IMR-90 (cell line): ENCODE results near the gene HHIP. TPM values are rescaled to one million over a fixed set of nuclear protein-coding genes. Genes with fewer than 3 reads are reported as not detected.

Source experiments
- ATAC-seq: fragments of 200-7000 bp; cut with Tn5 transposase; 2 replicates; pipeline ENCODE4 v1.9.1; 2020; ENCODE audit warnings: low read depth, mild to moderate bottlenecking, moderate library complexity
- BruUV-seq: library from RNA; stranded (reverse); fragments of 400-500 nt; replicated peaks from 2 replicates; lab custom pipeline; 2021; lab: Mats Ljungman, UMichigan
- CTCF ChIA-PET: fragments of 300-600 bp; formaldehyde crosslinking; extraction: SDS; loops from one replicate; lab custom pipeline; 2021; ENCODE audit warnings: antibody characterized with exemption; lab: Yijun Ruan, JAX
- POLR2A ChIA-PET: fragments of 300-600 bp; sonication (Branson Sonifier 250); formaldehyde crosslinking; loops from one replicate; lab custom pipeline; 2022; ENCODE audit warnings: antibody characterized with exemption; ENCODE audit not compliant: unreplicated experiment; lab: Charles Lee
- DNase-seq: peaks from one replicate; pipeline ENCODE4 v3.0.0; 2013
- H2AFZ ChIP-seq: replicated peaks from 2 replicates; pipeline ENCODE3; 2013; ENCODE audit warnings: low read length, mild to moderate bottlenecking; ENCODE audit not compliant: poor library complexity
- H2AK5ac ChIP-seq: 2 replicates; pipeline ENCODE4 v1.6.1; 2013; ENCODE audit warnings: low read depth, low read length, inconsistent platforms
- H2AK9ac ChIP-seq: replicated peaks from 2 replicates; pipeline ENCODE3; 2013; ENCODE audit warnings: mild to moderate bottlenecking, low read depth, low read length, moderate library complexity; ENCODE audit not compliant: poor library complexity
- H2BK120ac ChIP-seq: 2 replicates; pipeline ENCODE4 v1.6.1; 2013; ENCODE audit warnings: low read depth, low read length, inconsistent platforms
- H2BK15ac ChIP-seq: 3 replicates; pipeline ENCODE4 v1.6.1; 2013; ENCODE audit warnings: low read depth, low read length, inconsistent platforms
- H2BK20ac ChIP-seq: 2 replicates; pipeline ENCODE4 v1.6.1; 2013; ENCODE audit warnings: low read depth, mild to moderate bottlenecking, inconsistent platforms, low read length, moderate library complexity
- H2BK5ac ChIP-seq: 2 replicates; pipeline ENCODE4 v1.6.1; 2013; ENCODE audit warnings: mild to moderate bottlenecking, low read depth, low read length, inconsistent platforms; ENCODE audit not compliant: poor library complexity, severe bottlenecking
- H3K14ac ChIP-seq: replicated peaks from 2 replicates; pipeline ENCODE4 v1.6.1; 2013; ENCODE audit warnings: low read depth, low read length, inconsistent platforms
- H3K18ac ChIP-seq: 2 replicates; pipeline ENCODE4 v1.6.1; 2013; ENCODE audit warnings: low read depth, low read length, control low read depth
- H3K23ac ChIP-seq: 2 replicates; pipeline ENCODE4 v1.6.1; 2013; ENCODE audit warnings: low read depth, low read length, inconsistent platforms
- H3K27ac ChIP-seq: 2 replicates; pipeline ENCODE4 v1.5.1; 2013; ENCODE audit warnings: mild to moderate bottlenecking, control low read depth, low read length; ENCODE audit not compliant: insufficient read depth
- H3K27me3 ChIP-seq: 2 replicates; pipeline ENCODE4 v1.6.1; 2013; ENCODE audit warnings: low read length; ENCODE audit not compliant: control insufficient read depth, insufficient read depth
- H3K36me3 ChIP-seq: 2 replicates; pipeline ENCODE4 v1.6.1; 2013; ENCODE audit warnings: low read length, mixed read lengths; ENCODE audit not compliant: control insufficient read depth, insufficient read depth
- H3K4ac ChIP-seq: 2 replicates; pipeline ENCODE4 v1.6.1; 2013; ENCODE audit warnings: low read depth, low read length, inconsistent platforms
- H3K4me1 ChIP-seq: 2 replicates; pipeline ENCODE4 v1.6.1; 2013; ENCODE audit warnings: low read length, mixed read lengths; ENCODE audit not compliant: control insufficient read depth, insufficient read depth
- H3K4me2 ChIP-seq: 2 replicates; pipeline ENCODE4 v1.6.1; 2013; ENCODE audit warnings: low read depth, mild to moderate bottlenecking, control low read depth, low read length, moderate library complexity
- H3K4me3 ChIP-seq: 2 replicates; pipeline ENCODE4 v1.5.1; 2013; ENCODE audit warnings: low read depth, mild to moderate bottlenecking, control low read depth, low read length, moderate library complexity; ENCODE audit not compliant: insufficient read depth
- H3K56ac ChIP-seq: 2 replicates; pipeline ENCODE4 v1.6.1; 2013; ENCODE audit warnings: low read length, inconsistent platforms; ENCODE audit not compliant: insufficient read depth; ENCODE audit errors: extremely low read depth
- H3K79me1 ChIP-seq, 2 experiments: 2 replicates each; pipeline ENCODE4 v1.6.1; 2013; ENCODE audit warnings: low read length in 2 of 2, inconsistent platforms in 1 of 2, low read depth in 1 of 2
- H3K9ac ChIP-seq: 2 replicates; pipeline ENCODE4 v1.6.1; 2013; ENCODE audit warnings: low read depth, low read length, control low read depth
- H3K9me1 ChIP-seq: 2 replicates; pipeline ENCODE4 v1.6.1; 2013; ENCODE audit warnings: low read length, inconsistent platforms; ENCODE audit not compliant: insufficient read depth
- H3K9me3 ChIP-seq: 2 replicates; pipeline ENCODE4 v1.6.1; 2013; ENCODE audit warnings: low read length; ENCODE audit not compliant: control insufficient read depth, insufficient read depth
- H4K20me1 ChIP-seq: 2 replicates; pipeline ENCODE4 v1.6.1; 2013; ENCODE audit warnings: low read length, inconsistent platforms; ENCODE audit not compliant: insufficient read depth
- H4K5ac ChIP-seq: 2 replicates; pipeline ENCODE4 v1.6.1; 2013; ENCODE audit warnings: mild to moderate bottlenecking, low read depth, low read length, control low read depth
- H4K8ac ChIP-seq, 2 experiments: 2 replicates each; pipeline ENCODE4 v1.6.1; 2013; ENCODE audit warnings: low read depth in 2 of 2, low read length in 2 of 2, control low read depth in 1 of 2, inconsistent platforms in 1 of 2
- H4K91ac ChIP-seq: 2 replicates; pipeline ENCODE4 v1.6.1; 2013; ENCODE audit warnings: low read depth, low read length, inconsistent platforms; ENCODE audit not compliant: insufficient read depth
- BHLHE40 ChIP-seq: fragments of 150-350 bp; IDR thresholded peaks from 2 replicates; pipeline ENCODE4 v1.6.1; 2016; ENCODE audit warnings: mild to moderate bottlenecking, low read depth, low read length
- CEBPB ChIP-seq: IDR thresholded peaks from 2 replicates; pipeline ENCODE4 v1.6.1; 2012; ENCODE audit warnings: low read depth, low read length, improper control_type of control experiment
- CHD1 ChIP-seq: IDR thresholded peaks from 2 replicates; pipeline ENCODE4 v1.6.1; 2012; ENCODE audit warnings: low read depth, low read length, improper control_type of control experiment
- CTCF ChIP-seq: conservative IDR thresholded peaks from 2 replicates; pipeline ENCODE4 v1.5.1; 2012; ENCODE audit warnings: mild to moderate bottlenecking, low read depth, low read length, improper control_type of control experiment
- FOS ChIP-seq: fragments of 150-350 bp; IDR thresholded peaks from 2 replicates; pipeline ENCODE4 v1.6.1; 2016; ENCODE audit warnings: low read depth, low read length
- MAFK ChIP-seq: IDR thresholded peaks from 2 replicates; pipeline ENCODE4 v1.6.1; 2012; ENCODE audit warnings: low read depth, low read length, improper control_type of control experiment
- MAZ ChIP-seq: IDR thresholded peaks from 2 replicates; pipeline ENCODE4 v1.6.1; 2012; ENCODE audit warnings: low read depth, mild to moderate bottlenecking, low read length, improper control_type of control experiment, moderate library complexity, borderline replicate concordance
- MXI1 ChIP-seq: IDR thresholded peaks from 2 replicates; pipeline ENCODE4 v1.6.1; 2012; ENCODE audit warnings: low read depth, mild to moderate bottlenecking, low read length, moderate library complexity, borderline replicate concordance
- NFE2L2 ChIP-seq: fragments of 150-350 bp; IDR thresholded peaks from 2 replicates; pipeline ENCODE4 v1.6.1; 2016; ENCODE audit warnings: low read depth, mild to moderate bottlenecking, low read length
- POLR2A ChIP-seq: IDR thresholded peaks from 2 replicates; pipeline ENCODE4 v1.6.1; 2012; ENCODE audit warnings: mild to moderate bottlenecking, low read depth, low read length
- RAD21 ChIP-seq: IDR thresholded peaks from 2 replicates; pipeline ENCODE4 v1.6.1; 2012; ENCODE audit warnings: low read length, improper control_type of control experiment
- RCOR1 ChIP-seq: IDR thresholded peaks from 2 replicates; pipeline ENCODE4 v1.6.1; 2012; ENCODE audit warnings: mild to moderate bottlenecking, low read length, improper control_type of control experiment; ENCODE audit not compliant: insufficient replicate concordance
- SMC3 ChIP-seq: fragments of 150-350 bp; IDR thresholded peaks from 2 replicates; pipeline ENCODE4 v1.6.1; 2016; ENCODE audit warnings: low read depth, mild to moderate bottlenecking, antibody characterized with exemption, low read length, moderate library complexity
- WGBS, 2 experiments: methylation state at CpG; one replicate each; pipeline versions ENCODE4 v1.1.5 to v1.1.7; 2013; ENCODE audit warnings: missing lambda C conversion rate in 2 of 2; ENCODE audit not compliant: insufficient read length in 1 of 2; ENCODE audit errors: extremely low coverage in 2 of 2; 5-methylcytosine and 5-hydroxymethylcytosine counted together
- dilution Hi-C: fragments of 300-500 bp; cut with HindIII; formaldehyde crosslinking; loops from one replicate; pipeline ENCODE4 v1.14.3; 2018; ENCODE audit warnings: low sequenced_read_pairs; ENCODE audit not compliant: unreplicated experiment
- in situ Hi-C: fragments of 300-500 bp; cut with MboI; formaldehyde crosslinking; loops from 3 replicates; pipeline ENCODE4 v1.14.3; 2019; ENCODE audit warnings: low sequenced_read_pairs, inconsistent platforms, mixed read lengths
- intact Hi-C: fragments of 100-400 bp; cut with micrococcal nuclease; formaldehyde crosslinking; loops from 2 replicates; pipeline ENCODE4 v1.10.0; 2022
- polyA plus RNA-seq, 3 experiments: library from polyadenylated mRNA; depleted of rRNA; stranded (reverse); fragments of >200 nt; gene quantifications; 2 replicates each; pipeline ENCODE4 v1.2.3, GENCODE V29; 2012; ENCODE audit warnings: low replicate concordance in 1 of 3
- total RNA-seq: library from RNA; depleted of rRNA; stranded (reverse); fragments of >200 nt; gene quantifications from 2 replicates; pipeline ENCODE4 v1.2.3, GENCODE V29; 2012
- TF ChIP-seq, protein P1 (sequence below): fragments of 150-350 bp; IDR thresholded peaks from 2 replicates; pipeline ENCODE4 v1.6.1; 2016; ENCODE audit warnings: low read depth, mild to moderate bottlenecking, low read length, moderate library complexity, borderline replicate concordance
- TF ChIP-seq, protein P2 (sequence below): fragments of 150-350 bp; IDR thresholded peaks from 2 replicates; pipeline ENCODE4 v1.6.1; 2017; ENCODE audit warnings: mild to moderate bottlenecking, antibody characterized with exemption, low read length, low read depth

The HHIP gene
- total and polyA plus RNA-seq, 2 of the 4 experiments (the other 2 are of a cell fraction): 6.6 to 9.6 TPM

DNA sequence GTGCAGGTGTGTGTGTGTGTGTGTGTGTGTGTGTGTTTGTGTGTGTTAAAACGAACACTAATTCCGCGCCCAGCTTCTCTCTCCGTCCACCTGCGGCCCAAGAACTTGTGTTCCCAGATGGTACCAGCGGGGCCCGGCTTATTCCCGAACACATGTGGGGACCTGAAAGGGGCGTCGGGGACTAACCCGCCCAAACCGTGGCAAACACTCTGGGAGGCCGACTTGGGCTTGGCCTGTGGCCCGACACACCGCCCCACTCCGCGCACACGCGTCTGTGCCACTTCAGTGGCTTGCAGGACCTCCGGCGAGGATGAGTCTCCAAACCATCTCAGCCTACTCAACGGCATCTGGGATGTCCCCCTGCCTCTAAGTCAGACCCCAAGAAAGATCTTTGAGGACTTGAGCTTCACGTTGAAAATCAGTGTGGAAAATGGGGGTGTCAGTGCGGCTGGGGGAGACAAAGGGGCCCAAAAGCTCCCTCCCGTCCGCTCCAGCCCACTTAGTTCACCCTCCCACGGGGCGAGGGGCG is 790 bp upstream of the HHIP start:
- POLR2A ChIA-PET: no interaction called here
- dilution Hi-C loops: no loop called here
- Histone ChIP-seq H3K4me3 (peak overlapping the region; percentile 88), H3K9me1 (peaks cover 4% of the 10 kb centered on the region), H3K9me3 (no peaks in the 10 kb centered on the region), H2BK15ac (no peak overlapping the region), H2BK20ac (peak overlapping the region; percentile 33; the same call in 1 of the 2 replicates), H3K14ac (peak overlapping the region; percentile 73; the same call in 1 of the 2 replicates), H2AK9ac (peak overlapping the region; percentile 85), H3K4ac (peak overlapping the region; percentile 63), H2AFZ (peak overlapping the region; percentile 81), H3K56ac (no peak overlapping the region), H3K36me3 (no peaks in the 10 kb centered on the region), H2BK5ac (no peak overlapping the region), H3K4me2 (peak overlapping the region; percentile 91), H3K18ac (no peak overlapping the region; the same call in 1 of the 2 replicates), H4K20me1 (no peaks in the 10 kb centered on the region), H3K27me3 (no peaks in the 10 kb centered on the region), H4K91ac (peak overlapping the region; percentile 47), H3K27ac (no peak overlapping the region), H3K4me1 (peaks cover 7% of the 10 kb centered on the region), H3K23ac (0 out of 2 replicates have a peak overlapping the region, but pooled peaks have one; percentile 25), H3K9ac (peak overlapping the region; percentile 74), H4K5ac (peak overlapping the region; percentile 10; the same call in 1 of the 2 replicates), H3K79me1 (peaks cover 16 to 22% of the 10 kb centered on the region in 2 experiments), H2AK5ac (no peak overlapping the region), H2BK120ac (peak overlapping the region; percentile 30; the same call in 1 of the 2 replicates), H4K8ac (peak overlapping the region; percentile 18 to 72; a peak in 2 of 4 replicates)
- in situ Hi-C loops: no loop called here
- intact Hi-C loops: loop anchor here (10.0 kb wide), 1 partner anchor 450 kb away; the partner anchor contains the start of genes ABCE1 and ANAPC10
- DNase-seq: no peak
- WGBS, 2 experiments: 45% methylated on average over 4 of the region's 29 CpGs; no CpG with 5 or more reads in 1 of the 2 experiments
- CTCF ChIA-PET: interaction anchor here (0.6 kb wide), 1 partner anchor 346 kb away, joined by 3 read pairs; no protein-coding TSS in a partner anchor
- no peak for ATAC-seq
- BruUV-seq: no TSS peak
- TF ChIP-seq MXI1: no peak
- TF ChIP-seq MAFK: no peak
- TF ChIP-seq CTCF: no peak
- TF ChIP-seq POLR2A: no peak
- TF ChIP-seq RCOR1: no peak
- TF ChIP-seq, protein P1, sequence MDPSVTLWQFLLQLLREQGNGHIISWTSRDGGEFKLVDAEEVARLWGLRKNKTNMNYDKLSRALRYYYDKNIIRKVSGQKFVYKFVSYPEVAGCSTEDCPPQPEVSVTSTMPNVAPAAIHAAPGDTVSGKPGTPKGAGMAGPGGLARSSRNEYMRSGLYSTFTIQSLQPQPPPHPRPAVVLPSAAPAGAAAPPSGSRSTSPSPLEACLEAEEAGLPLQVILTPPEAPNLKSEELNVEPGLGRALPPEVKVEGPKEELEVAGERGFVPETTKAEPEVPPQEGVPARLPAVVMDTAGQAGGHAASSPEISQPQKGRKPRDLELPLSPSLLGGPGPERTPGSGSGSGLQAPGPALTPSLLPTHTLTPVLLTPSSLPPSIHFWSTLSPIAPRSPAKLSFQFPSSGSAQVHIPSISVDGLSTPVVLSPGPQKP: no peak
- TF ChIP-seq MAZ: no peak
- TF ChIP-seq SMC3: no peak
- TF ChIP-seq CHD1: no peak
- no peak for TF ChIP-seq FOS
- no peak for TF ChIP-seq NFE2L2
- TF ChIP-seq, protein P2, sequence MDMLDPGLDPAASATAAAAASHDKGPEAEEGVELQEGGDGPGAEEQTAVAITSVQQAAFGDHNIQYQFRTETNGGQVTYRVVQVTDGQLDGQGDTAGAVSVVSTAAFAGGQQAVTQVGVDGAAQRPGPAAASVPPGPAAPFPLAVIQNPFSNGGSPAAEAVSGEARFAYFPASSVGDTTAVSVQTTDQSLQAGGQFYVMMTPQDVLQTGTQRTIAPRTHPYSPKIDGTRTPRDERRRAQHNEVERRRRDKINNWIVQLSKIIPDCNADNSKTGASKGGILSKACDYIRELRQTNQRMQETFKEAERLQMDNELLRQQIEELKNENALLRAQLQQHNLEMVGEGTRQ: no peak
- no peak for TF ChIP-seq CEBPB
- no peak for TF ChIP-seq RAD21
- no peak for TF ChIP-seq BHLHE40
